HG02884 (cell line): ENCODE measurements around the gene DLX5.

Experiments
- ATAC-seq: cut with Tn5 transposase; IDR thresholded peaks from one replicate; pipeline ENCODE4 v1.9.1; 2021; ENCODE audit warnings: mild to moderate bottlenecking, moderate library complexity; ENCODE audit not compliant: unreplicated experiment

Gene DLX5

DNA sequence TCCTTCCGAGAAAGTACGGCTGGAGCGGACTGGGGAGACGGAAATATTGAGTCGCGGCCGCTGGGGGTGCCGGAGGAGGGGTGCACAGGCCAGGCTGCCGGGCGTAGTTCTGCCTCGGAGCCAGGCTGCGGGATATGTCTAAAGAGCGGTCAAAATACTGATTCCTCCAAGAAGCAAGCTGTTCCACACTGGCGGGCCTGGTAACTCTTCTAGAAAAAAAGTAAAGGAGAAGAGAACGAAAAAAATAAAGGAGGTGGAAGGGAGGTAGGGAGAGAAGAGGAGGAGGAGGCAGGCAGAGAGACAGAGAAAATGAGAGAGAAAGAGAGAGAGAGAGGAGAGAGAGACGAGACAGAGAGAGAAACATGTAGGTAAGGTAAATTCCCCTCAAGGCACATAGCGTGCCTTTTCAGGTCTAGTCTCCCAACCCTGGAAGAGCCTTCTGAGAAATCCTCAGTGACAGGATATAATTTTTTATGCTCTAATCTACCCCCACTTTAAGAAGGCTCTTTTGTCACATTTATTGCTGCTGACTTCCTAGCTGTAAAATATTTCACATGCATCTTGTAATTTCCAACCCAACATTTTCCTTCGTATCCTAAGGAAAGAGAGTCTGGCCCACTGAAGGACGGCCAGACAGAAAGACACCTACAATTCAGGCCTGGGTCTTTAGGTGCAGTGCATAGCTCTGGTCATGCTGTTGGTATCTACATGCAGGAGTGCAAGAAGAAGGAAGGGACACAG is 5.7 kb downstream of the DLX5 start:
- no peak for ATAC-seq

DNA sequence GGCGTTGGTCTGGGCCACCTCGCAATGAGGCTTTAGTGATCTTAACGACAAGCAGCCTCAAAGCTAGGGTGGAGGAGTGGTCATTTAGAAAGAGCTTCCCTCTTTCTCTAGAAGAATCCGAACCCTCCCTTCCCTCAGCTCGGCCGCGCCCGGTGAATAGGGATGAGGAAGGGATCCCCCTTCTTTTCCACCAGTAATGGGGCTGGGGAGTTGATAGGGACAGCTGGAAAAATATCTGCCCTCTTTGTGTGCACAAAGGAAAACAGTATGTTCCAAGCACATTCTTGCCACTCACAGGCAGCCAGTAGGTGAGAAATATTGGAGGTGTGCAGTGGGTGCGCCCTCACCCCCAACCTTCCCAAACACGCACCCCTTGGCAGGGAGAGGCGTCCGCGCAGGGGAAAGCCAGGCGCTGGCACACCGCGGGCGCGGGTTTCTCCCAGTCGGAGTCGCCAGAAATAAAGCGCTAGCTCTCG is 6.5 kb downstream of the DLX5 start:
- ATAC-seq, result no peak

DNA sequence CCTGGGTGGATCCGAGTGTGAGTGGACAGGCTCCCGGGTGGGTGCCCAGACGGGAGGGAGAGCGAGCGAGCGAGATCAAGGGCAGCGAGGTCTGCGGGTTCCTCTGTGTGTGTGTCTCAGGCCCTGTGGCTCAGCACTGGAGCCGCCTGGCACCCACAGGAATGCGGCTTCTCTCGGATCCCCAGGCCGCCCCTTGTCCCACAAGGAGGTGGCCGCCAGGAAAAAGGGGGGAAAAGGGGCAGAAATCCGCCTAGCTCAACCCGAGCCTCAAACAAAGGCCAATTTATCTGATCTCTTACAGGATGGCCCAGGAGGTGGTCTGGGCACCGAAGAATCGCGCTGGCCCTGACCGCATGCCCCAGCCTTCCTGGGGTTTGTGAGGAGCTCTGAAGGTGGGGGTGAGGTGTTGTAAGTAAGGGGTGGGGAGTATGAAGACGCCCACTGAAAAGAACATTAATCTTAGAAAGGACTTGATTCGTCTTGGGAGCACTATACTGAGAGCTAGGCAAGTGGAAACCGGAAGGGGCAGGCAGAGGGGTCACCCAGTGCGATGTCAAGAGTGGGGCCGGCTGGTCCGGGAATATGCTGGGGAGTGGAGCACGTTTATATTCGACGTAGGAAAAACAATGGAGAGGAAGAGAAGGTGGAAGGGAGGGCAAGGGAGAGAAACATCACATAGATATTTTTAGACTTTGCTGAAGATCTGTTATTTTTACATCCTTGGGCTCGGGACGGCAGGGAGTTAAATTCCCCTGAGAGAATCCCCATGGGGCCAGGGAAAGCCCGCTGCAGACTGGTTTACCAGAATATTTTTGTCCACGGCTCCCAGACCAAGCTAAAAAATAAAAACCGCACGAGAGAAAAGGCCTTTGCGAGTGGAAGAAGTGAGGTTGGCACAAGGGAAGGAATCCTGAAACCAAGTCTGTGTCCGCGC is 7.2 kb downstream of the DLX5 start:
- no peak for ATAC-seq

DNA sequence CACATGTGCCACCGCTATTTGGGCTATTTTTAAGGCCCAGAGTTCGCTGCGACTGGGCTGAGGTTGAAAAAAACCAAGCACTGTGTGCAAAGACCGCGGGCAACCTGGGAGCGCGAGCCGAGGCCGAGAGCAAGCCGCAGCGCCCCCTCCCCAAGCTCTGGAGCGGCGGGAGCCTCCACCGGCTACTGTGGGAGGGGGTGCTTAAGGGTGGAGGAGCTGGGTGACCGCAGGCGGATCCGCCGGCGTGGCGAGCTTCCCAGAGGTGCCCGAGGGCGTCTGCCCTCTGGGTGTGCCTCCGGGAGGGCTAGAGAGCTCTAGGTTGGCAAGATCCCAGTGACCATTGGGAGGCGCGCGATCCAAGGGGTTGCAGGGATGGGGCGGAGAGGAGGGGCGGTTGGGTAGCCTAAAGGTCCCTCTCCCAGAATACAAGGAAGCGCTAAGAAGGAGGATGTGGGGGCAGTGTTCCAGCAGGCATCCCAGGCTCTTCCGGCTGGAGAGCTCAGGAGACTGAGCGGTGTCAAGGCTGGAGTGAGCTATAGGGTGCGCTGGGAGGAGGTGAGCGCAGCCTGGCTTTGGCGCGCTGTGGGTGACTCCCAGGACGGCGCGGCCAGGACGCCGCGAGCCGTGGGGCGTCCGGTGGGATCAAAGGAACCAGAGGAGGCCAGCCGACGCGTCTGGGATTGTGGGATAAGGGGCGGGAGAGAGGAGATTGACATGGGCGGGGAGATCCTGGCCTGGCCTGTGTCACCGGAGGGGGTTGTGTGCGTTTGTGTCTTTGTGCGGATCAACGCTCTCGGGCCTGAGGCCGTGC is 8.0 kb downstream of the DLX5 start:
- no peak for ATAC-seq

DNA sequence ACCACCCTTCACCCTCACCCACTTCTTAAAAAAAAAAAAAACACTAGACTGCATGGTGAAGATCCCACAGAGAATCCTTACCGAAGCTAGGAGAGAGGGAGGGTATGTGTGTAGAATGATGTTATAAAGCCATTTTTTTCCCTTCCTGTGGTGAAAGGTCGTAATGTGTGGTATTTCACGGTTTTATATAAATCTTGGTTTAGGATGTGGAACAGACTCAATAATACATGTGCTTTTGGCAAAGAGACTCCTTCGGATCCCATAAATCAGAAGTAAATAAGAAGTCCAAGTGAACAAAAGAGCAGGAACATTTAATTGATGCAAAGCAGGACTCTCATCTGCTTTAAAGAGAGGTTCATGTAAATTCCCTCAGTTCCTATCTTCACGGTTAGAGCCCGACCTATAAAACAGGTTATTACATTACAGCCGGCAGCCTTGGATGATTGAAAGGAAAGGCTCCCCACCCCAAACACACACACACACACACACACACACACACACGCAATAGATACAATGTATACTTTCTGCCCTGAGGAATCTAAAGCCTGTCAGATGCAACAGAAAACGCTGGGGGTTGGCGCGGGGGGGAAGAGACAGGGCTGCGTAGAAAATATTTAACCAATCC is 8.8 kb downstream of the DLX5 start:
- no peak for ATAC-seq

DNA sequence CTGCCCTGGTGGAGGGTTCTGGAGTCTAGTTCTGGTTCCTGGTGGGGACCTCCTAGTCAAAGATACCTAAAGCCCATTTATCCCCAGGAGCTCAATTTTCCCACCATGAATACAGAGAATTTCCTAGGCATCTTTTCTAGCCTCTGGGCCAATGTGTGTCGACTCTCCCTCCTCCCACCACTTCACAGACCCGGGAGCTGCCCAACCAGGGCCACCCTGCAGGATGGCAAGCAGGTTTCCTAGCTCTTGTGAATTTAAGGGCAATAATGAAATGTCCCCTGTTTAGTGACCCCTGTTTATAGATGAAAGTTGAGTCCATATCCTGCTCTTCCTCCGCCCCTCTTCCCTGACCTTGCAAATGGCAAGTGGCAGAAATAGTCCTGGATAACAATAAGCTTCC is 9.4 kb downstream of the DLX5 start:
- no peak for ATAC-seq

DNA sequence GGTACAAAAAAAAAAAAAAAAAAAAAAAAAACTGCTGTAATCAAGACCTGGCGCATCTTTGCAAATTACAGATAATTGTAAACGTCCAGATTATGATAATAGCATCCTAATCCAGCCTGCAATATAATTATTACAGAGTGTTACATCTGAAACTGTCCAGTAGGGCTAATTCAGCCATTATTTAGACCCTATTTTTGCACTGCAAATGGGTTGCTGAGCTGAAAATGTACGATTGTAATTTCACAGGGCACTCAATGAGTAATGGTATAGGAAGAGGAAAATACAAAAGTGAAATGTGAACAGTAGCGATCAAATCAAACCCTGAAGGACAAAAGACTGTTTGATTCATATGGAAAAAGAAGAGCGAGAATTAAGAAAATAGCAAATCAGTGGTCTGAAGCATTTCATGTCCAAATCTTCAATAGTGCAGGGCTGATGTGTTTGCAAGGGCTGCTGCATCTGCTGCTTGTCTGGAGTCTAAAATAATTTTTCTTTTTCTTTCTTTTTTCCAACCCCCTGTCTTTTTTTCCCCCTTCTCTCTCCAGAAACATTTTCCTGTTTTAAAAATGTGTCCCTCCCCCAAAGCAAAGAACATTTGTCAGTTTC is 10.4 kb downstream of the DLX5 start:
- no peak for ATAC-seq

DNA sequence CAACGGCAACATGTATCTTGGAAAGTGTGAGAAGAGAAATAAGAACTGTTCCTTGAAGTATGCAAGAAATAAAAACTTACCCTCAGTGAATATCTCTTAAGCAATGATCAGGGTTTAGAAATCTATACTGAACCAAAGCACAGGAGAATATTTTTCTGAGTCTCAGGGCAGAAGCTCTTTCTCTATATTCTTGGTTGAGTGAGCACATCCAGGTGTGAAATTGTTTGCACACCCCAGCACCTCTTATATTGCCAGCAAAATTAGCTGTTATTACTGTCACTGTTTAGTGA is 10.8 kb downstream of the DLX5 start:
- ATAC-seq, result no peak

DNA sequence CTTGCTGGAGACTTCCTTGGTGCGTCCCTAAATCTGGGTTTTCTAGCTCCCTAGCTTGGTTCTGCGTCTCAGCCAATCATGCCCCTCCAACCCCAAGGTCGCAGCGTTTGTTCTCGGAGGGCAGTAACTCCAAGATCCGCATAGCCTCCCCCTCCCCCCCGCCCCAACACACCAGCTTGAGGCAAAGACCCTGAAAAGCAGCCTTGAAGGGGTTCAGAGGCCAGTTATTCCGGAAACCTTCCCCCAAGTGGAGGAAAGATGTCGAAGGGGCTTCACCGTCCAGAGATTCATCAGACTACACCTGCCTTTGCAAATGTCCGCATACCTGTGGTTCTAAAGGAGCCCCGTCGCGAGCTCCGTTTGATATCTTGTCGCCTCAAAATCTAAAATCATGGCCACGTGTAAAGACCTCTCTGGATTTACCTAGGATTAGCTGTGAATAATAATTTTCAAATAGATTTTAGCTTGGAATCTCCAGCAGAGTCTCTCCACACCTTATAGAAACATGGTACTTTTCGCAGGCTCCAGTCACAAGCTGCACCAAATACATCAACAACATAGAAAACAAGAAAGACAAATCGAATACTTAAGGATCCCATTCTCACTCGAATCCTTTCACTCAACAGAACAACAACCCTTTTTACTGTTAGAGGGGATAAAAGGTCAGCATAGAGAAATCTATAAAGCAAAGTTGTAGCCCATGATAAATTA is 11.3 kb downstream of the DLX5 start:
- ATAC-seq, result no peak

DNA sequence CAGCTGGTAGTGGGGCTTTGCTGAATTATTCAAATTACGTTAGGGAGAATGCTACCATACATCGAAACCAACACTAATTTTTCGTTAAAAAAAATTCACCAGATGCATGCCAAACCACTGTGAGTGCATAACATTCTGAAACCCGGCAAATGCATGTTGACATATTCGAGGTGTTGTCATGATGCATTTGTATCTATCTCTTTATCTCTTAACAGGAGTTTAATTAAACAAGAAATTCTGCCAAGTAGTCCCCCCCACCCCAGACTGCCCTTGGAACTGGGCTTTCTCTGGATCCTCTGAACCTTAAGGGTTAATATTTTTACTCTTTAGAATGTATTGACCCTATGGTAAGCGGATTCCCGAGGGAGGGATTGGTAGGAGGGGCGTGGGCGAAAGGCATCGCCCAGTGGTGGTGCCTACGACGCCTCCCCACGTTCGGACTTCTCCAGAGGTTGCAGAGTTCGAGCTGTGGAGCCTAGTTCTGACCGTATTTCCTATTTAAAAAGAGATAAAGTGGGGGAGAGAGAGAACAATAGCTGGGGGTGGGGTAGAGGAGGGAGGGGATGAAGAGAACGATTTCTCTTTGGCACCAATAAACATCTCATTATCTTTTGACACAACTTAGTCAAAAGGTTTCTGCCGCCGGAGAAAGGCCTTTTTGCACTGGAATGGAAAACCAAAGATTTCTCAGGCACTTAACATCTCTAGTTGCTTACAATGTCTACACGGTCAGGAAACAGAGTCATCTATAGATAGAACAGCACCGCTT is 12.1 kb downstream of the DLX5 start:
- ATAC-seq, result no peak

DNA sequence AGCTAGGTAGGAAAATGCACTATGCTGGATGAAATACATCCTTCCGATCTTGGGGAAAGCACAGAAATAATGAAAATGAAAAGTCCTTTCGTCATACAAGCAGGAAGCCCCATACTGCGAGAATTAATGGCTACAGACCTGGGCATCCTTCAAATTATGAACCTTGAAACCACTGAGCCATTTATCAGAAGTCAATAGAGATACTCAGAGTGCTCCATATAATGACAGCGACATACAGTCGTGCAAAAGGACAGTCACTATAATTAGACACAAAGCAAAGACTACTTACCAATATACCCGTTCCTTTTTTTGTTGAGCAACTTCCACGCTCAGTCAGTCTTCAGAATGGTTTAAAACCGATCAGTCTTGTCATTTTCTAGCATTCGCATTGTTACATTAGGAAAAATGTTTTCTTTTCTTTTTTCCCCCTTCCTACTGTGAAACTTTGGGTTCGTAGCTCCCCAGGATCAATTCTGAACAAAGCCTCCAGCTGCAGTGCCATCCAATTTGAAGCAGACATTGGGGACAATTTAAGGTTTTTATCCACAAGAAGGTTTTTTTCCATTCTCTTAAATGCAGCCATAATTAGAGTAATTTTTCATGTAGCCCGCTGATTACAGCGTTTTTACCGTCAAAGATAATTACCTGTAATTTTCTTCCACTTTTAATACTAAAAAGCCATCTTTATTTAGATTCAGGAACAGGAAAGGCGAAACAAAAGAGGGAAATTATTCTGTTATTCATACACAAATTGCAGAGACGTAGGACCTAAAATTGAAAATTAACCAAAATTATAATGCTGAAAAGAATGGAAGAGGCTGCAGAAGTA is 12.9 kb downstream of the DLX5 start:
- ATAC-seq, result no peak

DNA sequence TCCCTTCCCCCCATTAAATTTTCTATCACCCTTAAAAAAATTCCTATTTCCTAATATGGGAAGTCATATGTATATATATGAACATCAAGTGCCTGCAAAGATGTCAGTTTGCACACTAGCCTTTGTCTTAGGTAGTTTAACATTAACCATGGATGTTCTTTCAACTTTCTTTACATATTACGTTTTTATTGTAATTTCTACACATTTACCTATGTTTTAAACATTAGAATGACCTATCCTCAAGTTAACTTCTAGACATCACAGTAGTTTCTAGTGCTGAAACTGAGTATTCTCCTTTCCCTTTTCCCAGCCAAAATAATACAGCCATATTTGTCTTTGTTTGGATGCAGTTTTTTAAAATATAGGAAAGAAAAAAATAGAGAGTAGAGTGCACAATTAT is 13.5 kb downstream of the DLX5 start:
- ATAC-seq, result no peak

DNA sequence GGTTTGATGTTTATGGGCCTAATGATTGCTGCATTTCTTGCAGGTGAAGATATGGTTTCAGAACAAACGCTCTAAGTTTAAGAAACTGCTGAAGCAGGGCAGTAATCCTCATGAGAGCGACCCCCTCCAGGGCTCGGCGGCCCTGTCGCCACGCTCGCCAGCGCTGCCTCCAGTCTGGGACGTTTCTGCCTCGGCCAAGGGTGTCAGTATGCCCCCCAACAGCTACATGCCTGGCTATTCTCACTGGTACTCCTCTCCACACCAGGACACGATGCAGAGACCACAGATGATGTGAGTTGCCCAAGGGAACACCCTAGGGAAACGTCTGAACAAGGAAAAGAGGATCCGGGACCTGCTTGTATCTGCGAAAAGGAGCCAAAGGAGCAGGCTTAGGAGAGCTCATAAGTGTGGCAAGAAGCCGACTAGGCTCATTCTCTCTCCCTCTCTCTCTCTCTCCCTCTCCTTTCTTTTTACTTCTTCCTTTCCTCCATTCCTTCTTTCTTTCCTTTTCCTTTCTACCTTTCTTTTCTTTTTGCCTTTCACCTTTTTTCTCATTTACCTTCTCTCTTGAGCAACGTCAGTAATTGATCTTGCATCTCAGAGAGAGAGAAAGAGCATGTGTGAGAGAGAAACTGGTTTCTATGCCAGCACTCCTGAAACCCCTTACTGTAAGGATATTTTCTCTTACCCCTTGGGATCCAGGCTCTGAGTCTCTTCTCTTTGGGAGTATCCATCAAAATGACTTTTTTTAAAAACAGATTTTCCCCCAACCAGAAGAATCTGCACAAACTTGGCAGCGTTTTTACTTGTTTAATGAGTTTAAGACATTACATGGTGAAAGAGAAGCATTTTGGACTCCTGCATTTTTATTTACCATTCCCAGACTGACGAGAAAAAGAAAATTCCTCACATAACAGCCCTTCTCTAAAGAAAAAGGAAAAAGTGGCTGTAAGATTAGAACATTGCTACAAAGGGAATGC is 14.6 kb downstream of the DLX5 start:
- no peak for ATAC-seq

DNA sequence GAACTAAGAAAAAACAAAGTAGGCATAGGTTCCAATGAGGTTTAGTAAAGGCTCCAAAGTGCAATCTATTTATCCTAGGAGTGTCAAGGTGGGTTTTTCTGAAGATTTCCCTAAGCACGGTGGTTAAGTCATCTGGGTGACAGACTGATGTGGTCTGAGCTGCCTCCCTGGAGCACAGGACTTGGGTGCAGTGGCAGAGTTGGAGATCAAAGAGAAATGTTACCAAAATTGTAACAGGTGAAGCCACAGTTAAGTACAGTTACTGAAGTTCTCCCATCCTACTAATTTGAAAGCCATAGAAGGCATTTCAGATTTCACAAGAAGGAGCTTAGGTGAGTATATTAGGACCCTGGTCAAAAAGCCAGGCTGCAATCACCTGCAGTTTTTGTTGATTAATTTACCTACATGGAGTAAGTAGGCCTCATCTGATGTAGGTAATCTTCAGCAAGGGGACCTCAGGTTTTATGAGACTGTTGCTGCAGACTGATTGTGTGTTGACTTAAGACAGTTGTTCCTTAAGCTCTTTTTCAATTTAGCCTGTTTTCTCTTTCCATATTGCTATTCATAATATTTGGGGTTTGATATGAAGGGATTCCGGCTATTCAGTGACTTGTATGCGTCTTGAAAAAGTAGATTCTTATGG is 16.2 kb downstream of the DLX5 start:
- no peak for ATAC-seq

DNA sequence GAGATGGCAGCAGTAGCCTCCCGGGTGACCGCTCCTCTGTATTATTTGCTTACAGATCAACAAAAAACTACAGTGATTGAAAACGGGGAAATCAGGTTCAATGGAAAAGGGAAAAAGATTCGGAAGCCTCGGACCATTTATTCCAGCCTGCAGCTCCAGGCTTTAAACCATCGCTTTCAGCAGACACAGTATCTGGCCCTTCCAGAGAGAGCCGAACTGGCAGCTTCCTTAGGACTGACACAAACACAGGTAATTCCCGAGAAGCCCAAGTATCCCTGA is 17.1 kb downstream of the DLX5 start:
- ATAC-seq, result no peak

DNA sequence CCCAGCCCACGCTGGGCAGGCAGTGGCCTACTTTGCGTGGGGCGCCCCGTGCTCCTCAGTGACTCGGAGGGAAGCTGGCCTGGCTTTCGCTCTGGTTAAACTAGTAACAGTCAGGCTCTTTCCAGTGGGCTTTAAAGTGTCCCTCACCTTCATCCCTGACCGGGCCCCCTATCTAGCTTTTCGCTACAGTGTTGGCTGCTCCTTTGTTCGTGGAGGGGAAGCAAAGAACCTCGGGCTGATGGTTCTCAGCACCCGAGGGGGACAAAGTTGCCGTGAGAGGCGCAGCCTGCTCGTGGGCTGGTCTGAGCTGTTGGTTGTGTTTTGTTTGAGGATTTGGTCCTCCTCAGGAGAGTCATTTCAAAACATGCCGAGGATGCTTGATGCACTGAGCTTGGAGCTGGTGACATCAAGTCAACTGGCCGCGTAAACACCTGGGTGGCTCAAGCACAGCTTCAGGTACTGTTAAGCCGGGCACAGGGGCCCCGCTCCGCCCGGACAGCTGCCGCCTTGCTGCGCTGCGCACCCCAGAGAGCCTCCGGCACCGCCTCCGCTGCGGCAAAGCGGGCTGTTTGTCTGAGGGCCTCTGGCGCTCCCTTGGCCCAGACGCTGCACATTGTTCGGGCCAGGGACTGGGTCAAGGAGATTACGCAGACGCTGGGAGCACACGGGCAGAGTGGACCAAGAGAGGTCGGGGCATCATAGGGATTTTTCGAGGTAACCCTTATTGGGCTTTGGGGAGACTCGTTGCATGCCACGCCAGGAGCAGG is 17.6 kb downstream of the DLX5 start:
- no peak for ATAC-seq
